DND-41 (cell line): ENCODE data around the gene SYT1.

Experiments used
- ATAC-seq: fragments of 200-7000 bp; cut with Tn5 transposase; 3 replicates; pipeline ENCODE4 v1.9.1; 2021; ENCODE audit warnings: low read depth; ENCODE audit not compliant: insufficient read depth
- DNase-seq: peaks from one replicate; pipeline ENCODE4 v3.0.0-alpha.2; 2020
- H2AFZ ChIP-seq: 2 replicates; pipeline ENCODE4 v1.6.0; 2012; ENCODE audit warnings: low read depth, low read length
- H3K27ac ChIP-seq: 2 replicates; pipeline ENCODE4 v1.5.1; 2012; ENCODE audit warnings: low read length, inconsistent platforms
- H3K27me3 ChIP-seq: fragments of 200-600 bp; sonication (generic); 2 replicates; pipeline ENCODE4 v1.6.0; 2012; ENCODE audit warnings: low read length, mild to moderate bottlenecking, inconsistent platforms; ENCODE audit not compliant: insufficient read depth, poor library complexity
- H3K36me3 ChIP-seq: 2 replicates; pipeline ENCODE4 v1.5.1; 2012; ENCODE audit warnings: low read length, inconsistent platforms; ENCODE audit not compliant: insufficient read depth
- H3K4me1 ChIP-seq: 2 replicates; pipeline ENCODE4 v1.5.1; 2012; ENCODE audit warnings: mild to moderate bottlenecking, low read length; ENCODE audit not compliant: insufficient read depth
- H3K4me2 ChIP-seq: 2 replicates; pipeline ENCODE4 v1.6.0; 2012; ENCODE audit warnings: mild to moderate bottlenecking, moderate library complexity, low read length, inconsistent platforms; ENCODE audit not compliant: insufficient read depth
- H3K4me3 ChIP-seq, 2 experiments: fragments of 200-600 bp in 1 of 2; shearing (Covaris generic) in 1 of 2; 2 replicates each; pipeline ENCODE4 v1.5.1; 2012 to 2016; ENCODE audit warnings: inconsistent platforms in 2 of 2, low read length in 2 of 2, mild to moderate bottlenecking in 2 of 2, low read depth in 1 of 2, moderate library complexity in 1 of 2
- H3K79me2 ChIP-seq: 2 replicates; pipeline ENCODE4 v1.6.0; 2012; ENCODE audit warnings: low read length, inconsistent platforms; ENCODE audit not compliant: insufficient read depth
- H3K9ac ChIP-seq: 2 replicates; pipeline ENCODE4 v1.6.0; 2012; ENCODE audit warnings: low read depth, mild to moderate bottlenecking, inconsistent platforms, low read length, moderate library complexity
- H3K9me3 ChIP-seq: 2 replicates; pipeline ENCODE4 v1.5.1; 2012; ENCODE audit warnings: low read length, moderate library complexity, mild to moderate bottlenecking, inconsistent platforms; ENCODE audit not compliant: insufficient read depth, severe bottlenecking
- H4K20me1 ChIP-seq: 2 replicates; pipeline ENCODE4 v1.6.0; 2012; ENCODE audit warnings: low read length; ENCODE audit not compliant: insufficient read depth
- EZH2 ChIP-seq: IDR thresholded peaks from 3 replicates; pipeline ENCODE4 v1.6.1; 2012; ENCODE audit warnings: borderline replicate concordance, low read depth, mild to moderate bottlenecking, moderate library complexity, low read length, inconsistent platforms; ENCODE audit not compliant: severe bottlenecking
- TF ChIP-seq, protein P1 (sequence below): IDR thresholded peaks from 2 replicates; pipeline ENCODE4 v1.5.1; 2012; ENCODE audit warnings: borderline replicate concordance, low read length, moderate library complexity, mild to moderate bottlenecking; ENCODE audit not compliant: poor library complexity, severe bottlenecking; ENCODE audit errors: extremely low read depth

SYT1 gene

DNA sequence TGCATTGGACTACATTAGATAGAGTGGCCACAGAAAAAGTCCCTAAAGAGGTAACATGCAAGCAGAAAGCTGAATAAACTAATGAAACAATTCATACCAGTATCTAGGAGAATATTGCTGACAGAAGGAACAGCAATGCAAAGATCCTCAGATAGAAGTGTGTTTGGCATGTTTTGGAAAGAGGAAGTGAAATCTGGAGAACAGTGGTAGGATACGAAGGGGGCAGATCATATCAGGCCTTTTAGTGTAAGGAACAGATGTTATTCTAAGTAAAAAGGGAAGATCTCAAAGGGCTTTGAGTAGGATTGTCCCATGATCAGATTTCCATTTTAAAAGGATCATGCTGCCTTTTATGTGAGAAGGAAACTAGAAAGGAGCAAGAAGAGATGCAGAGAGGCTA, 483.3 kb downstream of the SYT1 start:
- Histone ChIP-seq H3K4me1 (no peaks in the 10 kb centered on the region), H3K9ac (no peak overlapping the region), H3K4me2 (no peak overlapping the region), H3K79me2 (no peaks in the 10 kb centered on the region), H3K9me3 (no peaks in the 10 kb centered on the region), H4K20me1 (no peaks in the 10 kb centered on the region), H3K36me3 (no peaks in the 10 kb centered on the region), H3K27ac (no peak overlapping the region), H3K27me3 (no peaks in the 10 kb centered on the region), H3K4me3 (no peak overlapping the region), H2AFZ (no peak overlapping the region)
- DNase-seq (no peak), ATAC-seq (no peak)
- TF ChIP-seq, protein P1, sequence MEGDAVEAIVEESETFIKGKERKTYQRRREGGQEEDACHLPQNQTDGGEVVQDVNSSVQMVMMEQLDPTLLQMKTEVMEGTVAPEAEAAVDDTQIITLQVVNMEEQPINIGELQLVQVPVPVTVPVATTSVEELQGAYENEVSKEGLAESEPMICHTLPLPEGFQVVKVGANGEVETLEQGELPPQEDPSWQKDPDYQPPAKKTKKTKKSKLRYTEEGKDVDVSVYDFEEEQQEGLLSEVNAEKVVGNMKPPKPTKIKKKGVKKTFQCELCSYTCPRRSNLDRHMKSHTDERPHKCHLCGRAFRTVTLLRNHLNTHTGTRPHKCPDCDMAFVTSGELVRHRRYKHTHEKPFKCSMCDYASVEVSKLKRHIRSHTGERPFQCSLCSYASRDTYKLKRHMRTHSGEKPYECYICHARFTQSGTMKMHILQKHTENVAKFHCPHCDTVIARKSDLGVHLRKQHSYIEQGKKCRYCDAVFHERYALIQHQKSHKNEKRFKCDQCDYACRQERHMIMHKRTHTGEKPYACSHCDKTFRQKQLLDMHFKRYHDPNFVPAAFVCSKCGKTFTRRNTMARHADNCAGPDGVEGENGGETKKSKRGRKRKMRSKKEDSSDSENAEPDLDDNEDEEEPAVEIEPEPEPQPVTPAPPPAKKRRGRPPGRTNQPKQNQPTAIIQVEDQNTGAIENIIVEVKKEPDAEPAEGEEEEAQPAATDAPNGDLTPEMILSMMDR: no peak
- no peak for TF ChIP-seq EZH2

DNA sequence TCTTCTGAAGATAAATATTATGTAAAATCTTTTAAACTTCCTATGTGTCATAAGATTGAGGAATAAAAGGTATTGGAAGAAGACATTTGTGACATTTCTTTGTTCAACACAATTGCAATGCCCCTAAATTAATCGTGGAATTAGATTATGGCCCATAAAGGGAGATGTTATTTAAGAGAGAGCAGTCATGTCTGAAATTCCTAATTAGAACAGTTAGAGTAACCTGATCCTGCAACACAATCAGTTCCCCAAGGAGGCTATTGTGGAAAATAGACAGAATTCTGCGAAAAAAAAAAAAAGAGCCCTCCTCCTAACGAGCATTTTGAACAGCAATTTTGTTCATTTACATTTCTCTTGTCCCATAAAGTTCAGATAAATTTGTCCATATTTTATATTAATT, 486.7 kb downstream of the SYT1 start:
- no peak overlapping the region for H3K27ac ChIP-seq
- no peak overlapping the region for H3K4me3 ChIP-seq
- no peaks in the 10 kb centered on the region for H3K27me3 ChIP-seq
- DNase-seq: no peak
- no peak for TF ChIP-seq EZH2
- TF ChIP-seq, protein P1: no peak
- ATAC-seq: no peak
- no peaks in the 10 kb centered on the region for H3K36me3 ChIP-seq
- no peak overlapping the region for H2AFZ ChIP-seq
- no peaks in the 10 kb centered on the region for H3K9me3 ChIP-seq
- no peak overlapping the region for H3K4me2 ChIP-seq
- H3K79me2 ChIP-seq: no peaks in the 10 kb centered on the region
- no peaks in the 10 kb centered on the region for H3K4me1 ChIP-seq
- H3K9ac ChIP-seq: no peak overlapping the region
- no peaks in the 10 kb centered on the region for H4K20me1 ChIP-seq

DNA sequence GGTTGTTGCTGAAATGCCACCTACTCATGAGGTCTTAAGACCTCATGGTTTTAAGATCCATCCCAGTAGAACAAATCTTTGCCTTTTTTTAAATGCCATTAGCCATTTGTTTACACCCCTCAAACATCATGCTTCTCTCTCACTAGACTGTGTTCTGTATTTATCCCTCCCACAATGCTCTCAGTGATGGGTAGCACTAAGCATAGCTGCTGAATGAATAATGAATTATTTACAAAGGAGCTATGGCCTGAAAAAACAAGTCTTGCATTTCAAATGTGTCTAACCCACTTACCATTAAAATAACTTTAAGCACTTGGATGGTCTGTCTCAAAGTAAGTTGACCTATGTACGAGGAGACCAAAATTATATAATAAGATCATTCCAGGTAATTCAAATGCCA, 491.6 kb downstream of the SYT1 start:
- no peak overlapping the region for H3K9ac ChIP-seq
- no peaks in the 10 kb centered on the region for H3K79me2 ChIP-seq
- ATAC-seq: no peak
- H3K36me3 ChIP-seq: no peaks in the 10 kb centered on the region
- H3K9me3 ChIP-seq: no peaks in the 10 kb centered on the region
- H3K4me1 ChIP-seq: no peaks in the 10 kb centered on the region
- TF ChIP-seq EZH2: no peak
- TF ChIP-seq, protein P1: no peak
- no peak for DNase-seq
- H3K4me3 ChIP-seq: no peak overlapping the region
- no peaks in the 10 kb centered on the region for H3K27me3 ChIP-seq
- no peaks in the 10 kb centered on the region for H4K20me1 ChIP-seq
- no peak overlapping the region for H2AFZ ChIP-seq
- H3K4me2 ChIP-seq: no peak overlapping the region
- no peak overlapping the region for H3K27ac ChIP-seq

DNA sequence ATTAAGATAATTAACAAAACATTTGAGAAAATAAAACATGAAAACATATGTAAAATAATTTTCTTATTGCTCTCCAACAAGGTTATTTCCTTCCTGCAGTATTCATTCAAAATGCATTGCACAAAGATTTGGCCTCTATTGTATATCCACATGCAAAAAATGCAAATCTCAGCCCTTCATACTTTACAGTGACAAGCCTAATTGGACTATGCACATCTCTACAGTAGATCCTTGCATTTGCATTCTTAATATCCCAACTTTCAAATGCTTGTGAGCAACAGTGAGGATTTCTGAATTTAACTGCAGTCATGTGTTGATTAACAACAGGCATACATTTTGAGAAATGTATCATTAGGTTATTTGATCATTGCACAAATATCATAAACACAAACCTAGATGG, 492.5 kb downstream of the SYT1 start:
- Histone ChIP-seq H3K9me3 (no peaks in the 10 kb centered on the region), H3K4me3 (no peak overlapping the region), H3K36me3 (no peaks in the 10 kb centered on the region), H2AFZ (no peak overlapping the region), H3K9ac (no peak overlapping the region), H3K4me1 (no peaks in the 10 kb centered on the region), H3K4me2 (no peak overlapping the region), H3K27ac (no peak overlapping the region), H4K20me1 (no peaks in the 10 kb centered on the region), H3K27me3 (no peaks in the 10 kb centered on the region), H3K79me2 (no peaks in the 10 kb centered on the region)
- TF ChIP-seq, protein P1: no peak
- TF ChIP-seq EZH2: no peak
- ATAC-seq (no peak), DNase-seq (no peak)
